AG09319 (cell line): ENCODE results near the gene DST.

Experiments
- DNase-seq: peaks from one replicate; pipeline ENCODE4 v3.0.0-alpha.2; 2010; ENCODE audit warnings: low read depth; ENCODE audit errors: extremely low read depth
- CTCF ChIP-seq: IDR thresholded peaks from 2 replicates; pipeline ENCODE4 v1.5.1; 2011; ENCODE audit warnings: low read depth, mild to moderate bottlenecking, inconsistent platforms, low read length, moderate library complexity

Gene DST

GRCh38 chr6:56527934-56528333 lies 114.8 kb downstream of the DST start:
- DNase-seq = no peak
- TF ChIP-seq CTCF = no peak

GRCh38 chr6:56526860-56527544 lies 115.7 kb downstream of the DST start:
- no peak for TF ChIP-seq CTCF
- no peak for DNase-seq

GRCh38 chr6:56525974-56526789 lies 116.5 kb downstream of the DST start:
- no peak for TF ChIP-seq CTCF
- DNase-seq = no peak

GRCh38 chr6:56524891-56525703 lies 117.6 kb downstream of the DST start:
- no peak for TF ChIP-seq CTCF
- DNase-seq = peak; percentile 88

- no peak for DNase-seq
- no peak for TF ChIP-seq CTCF
Observed at GRCh38 chr6:56522495-56523270, 120.0 kb downstream of the DST start.

GRCh38 chr6:56521976-56522375 lies 120.7 kb downstream of the DST start:
- no peak for DNase-seq
- TF ChIP-seq CTCF = no peak
